ENCODE data around the gene CMA1. TPM values are rescaled to one million over a fixed set of nuclear protein-coding genes. Genes with fewer than 3 reads are reported as not detected.

CMA1 gene
- total and polyA plus RNA-seq, 2 experiments from 2014 or later: not detected

- H2AFZ ChIP-seq: no peak overlapping the region
- no peak overlapping the region for H3K27ac Mint-ChIP-seq
- H3K27me3 Mint-ChIP-seq (ENCODE audit: insufficient read depth, low read depth, poor library complexity): no peaks in the 10 kb centered on the region
- no peak overlapping the region for H3K4me3 ChIP-seq
- no peaks in the 10 kb centered on the region for H3F3A ChIP-seq (replicated peaks; ENCODE audit: low read depth)
- no peak for ATAC-seq
- no peaks in the 10 kb centered on the region for H3K4me1 ChIP-seq (ENCODE audit: insufficient read depth)
- H3K9me3 Mint-ChIP-seq: no peaks in the 10 kb centered on the region; the same call in 2 of the 3 replicates
- TF ChIP-seq, protein P1, sequence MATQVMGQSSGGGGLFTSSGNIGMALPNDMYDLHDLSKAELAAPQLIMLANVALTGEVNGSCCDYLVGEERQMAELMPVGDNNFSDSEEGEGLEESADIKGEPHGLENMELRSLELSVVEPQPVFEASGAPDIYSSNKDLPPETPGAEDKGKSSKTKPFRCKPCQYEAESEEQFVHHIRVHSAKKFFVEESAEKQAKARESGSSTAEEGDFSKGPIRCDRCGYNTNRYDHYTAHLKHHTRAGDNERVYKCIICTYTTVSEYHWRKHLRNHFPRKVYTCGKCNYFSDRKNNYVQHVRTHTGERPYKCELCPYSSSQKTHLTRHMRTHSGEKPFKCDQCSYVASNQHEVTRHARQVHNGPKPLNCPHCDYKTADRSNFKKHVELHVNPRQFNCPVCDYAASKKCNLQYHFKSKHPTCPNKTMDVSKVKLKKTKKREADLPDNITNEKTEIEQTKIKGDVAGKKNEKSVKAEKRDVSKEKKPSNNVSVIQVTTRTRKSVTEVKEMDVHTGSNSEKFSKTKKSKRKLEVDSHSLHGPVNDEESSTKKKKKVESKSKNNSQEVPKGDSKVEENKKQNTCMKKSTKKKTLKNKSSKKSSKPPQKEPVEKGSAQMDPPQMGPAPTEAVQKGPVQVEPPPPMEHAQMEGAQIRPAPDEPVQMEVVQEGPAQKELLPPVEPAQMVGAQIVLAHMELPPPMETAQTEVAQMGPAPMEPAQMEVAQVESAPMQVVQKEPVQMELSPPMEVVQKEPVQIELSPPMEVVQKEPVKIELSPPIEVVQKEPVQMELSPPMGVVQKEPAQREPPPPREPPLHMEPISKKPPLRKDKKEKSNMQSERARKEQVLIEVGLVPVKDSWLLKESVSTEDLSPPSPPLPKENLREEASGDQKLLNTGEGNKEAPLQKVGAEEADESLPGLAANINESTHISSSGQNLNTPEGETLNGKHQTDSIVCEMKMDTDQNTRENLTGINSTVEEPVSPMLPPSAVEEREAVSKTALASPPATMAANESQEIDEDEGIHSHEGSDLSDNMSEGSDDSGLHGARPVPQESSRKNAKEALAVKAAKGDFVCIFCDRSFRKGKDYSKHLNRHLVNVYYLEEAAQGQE (IDR thresholded peaks at IDR 0.05; ENCODE audit: unreplicated experiment): no peak
- TF ChIP-seq, protein P2, sequence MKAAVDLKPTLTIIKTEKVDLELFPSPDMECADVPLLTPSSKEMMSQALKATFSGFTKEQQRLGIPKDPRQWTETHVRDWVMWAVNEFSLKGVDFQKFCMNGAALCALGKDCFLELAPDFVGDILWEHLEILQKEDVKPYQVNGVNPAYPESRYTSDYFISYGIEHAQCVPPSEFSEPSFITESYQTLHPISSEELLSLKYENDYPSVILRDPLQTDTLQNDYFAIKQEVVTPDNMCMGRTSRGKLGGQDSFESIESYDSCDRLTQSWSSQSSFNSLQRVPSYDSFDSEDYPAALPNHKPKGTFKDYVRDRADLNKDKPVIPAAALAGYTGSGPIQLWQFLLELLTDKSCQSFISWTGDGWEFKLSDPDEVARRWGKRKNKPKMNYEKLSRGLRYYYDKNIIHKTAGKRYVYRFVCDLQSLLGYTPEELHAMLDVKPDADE (IDR thresholded peaks at IDR 0.05): no peak
- TF ChIP-seq CTCF (conservative IDR thresholded peaks at IDR 0.05; ENCODE audit: low read depth in 2 of 2) (no peak), POLR2AphosphoS5 (IDR thresholded peaks at IDR 0.05; ENCODE audit: low read depth) (no peak), ZNF462 (CRISPR knock-in tag; IDR thresholded peaks at IDR 0.05) (no peak), ZNF114 (CRISPR knock-in tag; IDR thresholded peaks at IDR 0.05) (no peak), EZH2 (IDR thresholded peaks at IDR 0.05; ENCODE audit: low read depth, unreplicated experiment) (no peak), STAT1 (IDR thresholded peaks at IDR 0.05; ENCODE audit: unreplicated experiment) (no peak), JUNB (IDR thresholded peaks at IDR 0.05; ENCODE audit: unreplicated experiment) (no peak), CREB1 (CRISPR knock-in tag; IDR thresholded peaks at IDR 0.05; ENCODE audit: low read depth) (no peak), EZH2phosphoT487 (IDR thresholded peaks at IDR 0.05; ENCODE audit: unreplicated experiment) (no peak), NANOG (IDR thresholded peaks at IDR 0.05; ENCODE audit: borderline replicate concordance) (no peak), ZNF331 (CRISPR knock-in tag; IDR thresholded peaks at IDR 0.05; ENCODE audit: low read depth) (no peak)
- no peaks in the 10 kb centered on the region for H3K9me2 ChIP-seq (ENCODE audit: insufficient read depth)
- no peaks in the 10 kb centered on the region for H3K36me3 ChIP-seq (ENCODE audit: insufficient read depth)
- no peak overlapping the region for H3K4me2 ChIP-seq
- no peaks in the 10 kb centered on the region for H3K27me3 ChIP-seq (ENCODE audit: insufficient read depth)
- no peaks in the 10 kb centered on the region for H4K20me1 ChIP-seq (replicated peaks; ENCODE audit: insufficient read depth)
- DNase-seq (ENCODE audit: low spot score): no peak
- H3K79me2 ChIP-seq (replicated peaks; ENCODE audit: insufficient read depth): no peaks in the 10 kb centered on the region
- H3K4me1 Mint-ChIP-seq: peaks cover 3% of the 10 kb centered on the region; the same call in 1 of the 3 replicates
- no peak overlapping the region for H3K27ac ChIP-seq (ENCODE audit: low read depth)
- H3K4me3 Mint-ChIP-seq: no peak overlapping the region
- no peaks in the 10 kb centered on the region; the same call in 2 of the 3 replicates for H3K36me3 Mint-ChIP-seq (ENCODE audit: low read depth)
Observed at GRCh38 chr14:24463884-24464785, 43.9 kb downstream of the CMA1 start.

Measured in GM23338 (cell line).